ENCODE data around the gene CASQ1.

The CASQ1 gene

GRCh38 chr1:160169553-160170399 lies 20.6 kb upstream of the CASQ1 start:
- DNase-seq, result no peak

DNA sequence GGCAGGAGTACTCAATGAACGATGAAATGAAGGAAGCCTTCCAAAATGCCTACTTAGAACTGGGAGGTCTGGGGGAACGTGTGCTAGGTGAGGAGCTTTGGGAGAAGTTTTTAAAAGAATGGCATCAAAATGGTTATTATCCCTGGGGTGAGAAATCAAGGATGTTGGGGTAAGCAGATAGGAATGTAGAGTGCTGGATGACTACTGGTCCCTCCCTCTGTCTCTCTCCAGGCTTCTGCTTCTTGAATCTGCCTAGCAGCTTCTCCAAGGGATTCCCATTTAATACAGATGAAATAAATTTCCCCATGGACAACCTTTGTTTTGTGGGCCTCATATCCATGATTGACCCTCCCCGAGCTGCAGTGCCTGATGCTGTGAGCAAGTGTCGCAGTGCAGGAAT lies 19.0 kb upstream of the CASQ1 start:
- no peak for DNase-seq

- DNase-seq, result no peak
These were observed 18.4 kb upstream of the CASQ1 start for GRCh38 chr1:160171980-160172379.

- no peak for DNase-seq
These were observed 13.1 kb upstream of the CASQ1 start for GRCh38 chr1:160177231-160177630.

- DNase-seq, result no peak
These were observed 12.7 kb upstream of the CASQ1 start for GRCh38 chr1:160177667-160178066.

DNA sequence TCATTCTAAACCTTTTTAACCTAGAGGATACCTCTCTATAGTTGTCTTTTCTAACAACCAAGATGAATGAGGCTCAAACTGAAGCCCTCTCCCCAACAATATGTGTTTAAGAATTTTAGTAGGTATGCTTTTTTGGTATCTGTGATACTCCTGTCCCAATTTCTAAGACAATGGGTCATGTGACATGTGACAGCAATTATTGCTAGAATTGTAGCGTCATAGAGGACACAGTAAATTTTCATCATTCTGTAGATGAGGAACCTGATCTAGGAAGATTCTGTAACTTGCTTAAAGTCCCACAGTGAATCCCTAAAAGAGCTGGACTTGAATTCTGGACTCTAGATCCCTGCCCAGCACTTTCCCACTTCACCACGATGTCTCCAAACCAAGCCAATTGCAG lies 11.6 kb upstream of the CASQ1 start:
- DNase-seq, result no peak

GRCh38 chr1:160179336-160179735 lies 11.0 kb upstream of the CASQ1 start:
- no peak for DNase-seq

DNA sequence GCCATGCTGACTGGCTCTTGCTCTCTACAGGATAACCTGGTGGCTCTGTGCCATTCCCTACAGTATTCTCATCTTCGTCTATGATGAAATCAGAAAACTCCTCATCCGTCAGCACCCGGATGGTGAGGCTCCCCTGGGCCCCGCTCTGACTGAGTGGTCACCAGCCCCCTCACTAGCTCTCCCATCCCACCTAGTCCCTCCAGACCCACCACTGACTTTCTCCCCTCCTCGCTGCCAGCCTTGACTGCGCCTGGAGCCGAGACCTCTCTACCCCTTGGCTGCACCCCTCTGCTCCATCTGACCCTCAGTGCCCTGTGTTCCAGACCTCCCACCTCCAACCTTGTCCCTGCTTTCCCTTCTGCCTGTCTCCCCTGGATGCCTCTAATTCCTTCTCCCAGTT lies 4.1 kb upstream of the CASQ1 start:
- DNase-seq, result no peak

DNA sequence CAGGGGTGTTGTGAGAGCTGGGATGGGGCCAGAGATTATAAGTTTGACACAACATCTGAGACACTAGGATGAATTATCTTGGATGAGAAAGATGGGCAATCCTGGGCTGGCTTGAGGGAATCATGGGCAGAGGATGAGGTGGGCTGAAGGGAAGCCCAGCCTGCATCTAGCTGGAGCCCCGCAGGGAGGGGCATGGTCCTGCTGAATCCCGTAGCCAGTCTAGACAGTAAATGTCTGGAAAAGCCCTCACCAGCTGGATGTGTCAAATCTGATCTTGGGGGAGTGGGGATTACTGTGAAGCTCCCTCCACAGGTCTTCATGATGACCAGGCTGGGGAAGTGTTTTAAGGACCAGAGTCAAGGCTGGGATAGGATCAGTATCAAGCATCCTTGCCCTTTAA lies 3.6 kb upstream of the CASQ1 start:
- no peak for DNase-seq

DNA sequence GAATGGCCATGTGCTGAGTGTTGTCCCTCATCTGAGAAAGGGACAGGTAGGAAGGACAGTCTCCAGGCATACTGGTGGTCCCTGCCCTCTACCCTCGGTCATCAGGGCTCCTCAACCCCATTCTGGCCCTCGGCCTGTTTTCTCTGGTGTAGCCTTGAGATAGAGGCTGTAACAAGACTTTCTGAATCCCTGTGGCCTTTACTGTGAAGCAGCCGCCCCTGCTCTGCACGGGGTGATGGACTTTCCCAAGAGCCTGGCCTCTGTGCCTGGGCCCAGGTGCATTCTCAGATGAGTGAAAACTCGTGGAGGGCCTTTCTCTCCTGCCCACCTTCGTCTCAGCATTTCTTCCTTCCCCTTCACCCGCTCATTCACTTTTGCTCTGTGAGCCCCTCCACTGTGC lies 3.0 kb upstream of the CASQ1 start:
- DNase-seq, result no peak

GRCh38 chr1:160188341-160188740 lies 2.0 kb upstream of the CASQ1 start:
- no peak for DNase-seq

DNA sequence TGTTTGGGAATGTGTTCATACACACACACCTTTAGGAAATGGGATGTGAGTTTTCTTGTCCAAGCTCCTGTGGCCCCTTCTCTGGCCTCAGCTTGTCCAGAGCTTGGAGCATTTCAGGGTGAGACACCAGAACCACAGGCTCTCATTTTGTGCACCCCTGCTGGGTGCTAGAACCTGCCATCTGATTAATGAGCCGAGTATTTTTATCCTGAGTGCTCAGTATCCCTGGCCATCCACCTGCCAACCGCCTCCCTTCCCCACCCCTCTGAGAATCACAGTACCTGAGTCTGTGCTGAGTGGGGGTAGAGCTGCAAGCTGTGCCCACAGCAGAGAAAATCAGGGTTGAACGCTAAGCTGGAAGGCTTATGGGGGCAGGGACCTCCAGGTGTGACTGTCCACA lies 1.4 kb downstream of the CASQ1 start:
- DNase-seq, result no peak

DNA sequence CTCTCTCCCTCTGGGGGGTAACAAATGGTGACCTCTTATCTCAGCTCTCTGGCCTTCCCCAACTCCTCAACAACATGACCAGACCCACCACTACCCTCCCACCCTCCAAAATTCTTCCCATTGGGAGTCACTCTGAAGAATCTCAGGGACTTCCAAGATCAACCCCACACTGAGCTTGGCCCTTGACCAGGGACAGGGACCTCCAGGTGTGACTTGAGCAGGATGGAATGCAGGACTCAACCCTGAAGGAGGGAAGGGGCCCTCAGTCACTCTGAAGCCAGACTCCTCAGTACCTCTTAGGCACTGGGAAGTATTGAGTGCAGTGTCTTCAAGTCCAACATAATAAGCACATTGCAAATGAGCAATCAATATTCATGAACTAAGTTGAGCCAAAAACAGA lies 1.9 kb downstream of the CASQ1 start:
- DNase-seq, result no peak

DNA sequence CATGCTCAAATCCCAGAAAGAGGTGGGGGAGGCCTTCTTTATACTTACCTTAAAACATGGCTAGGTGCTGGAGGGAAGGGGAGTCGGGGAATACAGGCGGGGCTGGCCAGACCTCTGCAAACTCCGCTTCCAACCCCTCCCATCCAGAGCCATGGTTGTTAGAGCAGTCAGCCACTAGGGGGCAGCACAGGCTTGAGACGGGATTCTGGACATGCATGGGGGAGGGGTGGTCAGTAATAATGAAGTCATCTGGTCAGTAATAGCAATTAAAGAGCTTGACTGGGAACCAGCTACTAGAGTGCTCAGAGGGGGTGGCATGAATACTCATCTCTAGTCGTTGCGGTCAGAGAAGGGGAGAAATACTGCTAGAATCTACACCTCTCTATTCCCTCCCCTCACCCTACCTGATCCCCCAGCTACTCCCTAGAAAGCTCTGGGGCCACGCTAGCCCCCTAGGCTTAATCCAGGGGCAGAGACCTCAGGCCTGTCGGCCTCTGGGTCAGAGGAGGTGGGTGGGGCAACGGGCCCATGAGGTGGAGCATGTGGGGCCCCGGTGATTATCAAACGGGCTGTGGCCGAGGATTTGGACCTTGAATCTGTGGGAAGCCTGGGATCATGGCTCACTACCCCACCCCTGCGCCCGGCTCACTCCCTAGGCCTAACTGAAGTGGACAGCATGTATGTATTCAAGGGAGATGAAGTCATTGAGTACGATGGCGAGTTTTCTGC lies 2.9 kb downstream of the CASQ1 start:
- DNase-seq, result peak; percentile 97

GRCh38 chr1:160193832-160194736 lies 3.7 kb downstream of the CASQ1 start:
- no peak for DNase-seq

DNA sequence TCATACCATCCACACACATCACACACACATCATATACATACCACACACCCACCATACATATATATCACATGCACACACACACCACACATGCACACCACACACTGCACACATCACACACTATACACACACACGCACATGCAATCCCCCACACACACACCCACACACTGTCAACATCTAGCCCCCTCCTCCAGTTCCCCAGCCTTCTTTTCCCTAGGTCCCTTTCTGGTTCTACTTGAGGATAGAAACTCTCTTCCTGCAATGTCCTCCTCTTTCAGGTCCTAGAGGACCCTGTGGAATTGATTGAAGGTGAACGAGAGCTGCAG lies 4.3 kb downstream of the CASQ1 start:
- DNase-seq, result no peak

DNA sequence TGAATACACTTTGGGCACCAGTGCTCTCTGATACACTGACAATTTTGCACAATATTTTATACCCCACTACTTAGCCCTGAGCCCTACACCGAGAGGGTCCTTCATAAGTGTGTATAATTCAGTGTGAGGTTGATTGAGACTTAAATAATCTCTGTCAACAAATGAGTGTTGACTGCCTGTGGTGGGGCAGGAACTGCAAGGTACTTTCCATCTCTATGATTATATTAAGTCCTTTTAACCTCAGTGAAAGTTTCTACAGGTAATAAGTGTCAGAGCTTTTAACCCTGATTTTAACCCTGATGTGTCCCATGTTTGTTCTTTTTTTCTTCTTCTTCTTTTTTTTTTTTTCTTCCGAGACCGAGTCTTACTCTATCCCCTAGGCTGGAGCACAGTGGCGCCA lies 5.8 kb downstream of the CASQ1 start:
- no peak for DNase-seq

GRCh38 chr1:160197231-160197630 lies 6.9 kb downstream of the CASQ1 start:
- DNase-seq, result no peak

DNA sequence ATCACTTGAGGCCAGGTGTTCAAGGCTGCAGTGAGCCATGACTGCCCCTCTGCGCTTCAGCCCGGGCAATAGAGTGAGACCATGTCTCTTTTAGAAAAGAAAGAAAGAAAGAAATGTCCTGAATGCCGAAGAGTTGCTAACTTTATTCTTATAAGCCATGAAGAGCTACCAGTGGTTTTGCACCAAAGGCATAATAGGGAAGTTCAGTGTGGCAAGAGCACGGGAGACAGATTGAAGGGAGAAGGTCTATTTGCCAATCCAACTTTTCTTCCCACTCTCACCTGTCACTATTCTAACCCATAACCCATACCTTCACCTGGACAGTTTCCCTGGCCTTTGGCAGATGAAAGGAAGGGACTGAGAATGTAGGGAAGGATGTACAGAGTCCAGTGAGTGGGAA lies 10.4 kb downstream of the CASQ1 start:
- DNase-seq, result no peak

- DNase-seq, result peak; percentile 59
These were observed 14.3 kb downstream of the CASQ1 start for GRCh38 chr1:160204526-160205241.

- DNase-seq, result peak; percentile 85
These were observed 15.1 kb downstream of the CASQ1 start, which contains the start of gene PEA15 for GRCh38 chr1:160205242-160206035. PEA15 (plus strand) TSS chr1:160205384; CDS start chr1:160211545, 6,161 bp downstream.

- peak; percentile 79 for DNase-seq
These were observed 15.6 kb downstream of the CASQ1 start for GRCh38 chr1:160206036-160206389.
